HCT116 (cell line): ENCODE data around the gene ABCA1.

Source experiments
- ATF3 ChIP-seq: IDR thresholded peaks from 2 replicates; pipeline ENCODE4 v1.6.1; 2012
- EZH2 ChIP-seq: fragments of 200-600 bp; sonication (generic); IDR thresholded peaks from 2 replicates; pipeline ENCODE4 v1.6.1; 2017; ENCODE audit warnings: antibody characterized with exemption, mixed run types
- MAX ChIP-seq: IDR thresholded peaks from 2 replicates; pipeline ENCODE4 v1.6.1; 2012
- POLR2A ChIP-seq: IDR thresholded peaks from 2 replicates; pipeline ENCODE4 v1.7.0; 2011; ENCODE audit warnings: borderline replicate concordance; ENCODE audit not compliant: insufficient read depth, insufficient read length; ENCODE audit errors: extremely low read depth
- POLR2AphosphoS5 ChIP-seq: IDR thresholded peaks from 2 replicates; pipeline ENCODE4 v1.6.1; 2011; ENCODE audit warnings: mild to moderate bottlenecking, low read depth, low read length, moderate library complexity
- RAD21 ChIP-seq: IDR thresholded peaks from 2 replicates; pipeline ENCODE4 v1.6.1; 2012; ENCODE audit warnings: low read depth, mild to moderate bottlenecking
- SP1 ChIP-seq: IDR thresholded peaks from 2 replicates; pipeline ENCODE4 v1.6.1; 2012; ENCODE audit warnings: low read depth
- TCF7L2 ChIP-seq: IDR thresholded peaks from 2 replicates; pipeline ENCODE4 v1.7.0; 2011; ENCODE audit warnings: borderline replicate concordance, inconsistent platforms; ENCODE audit not compliant: insufficient read depth, insufficient read length; ENCODE audit errors: extremely low read depth
- YY1 ChIP-seq: IDR thresholded peaks from 2 replicates; pipeline ENCODE4 v1.6.1; 2011; ENCODE audit warnings: low read length, low read depth, moderate library complexity, mild to moderate bottlenecking; ENCODE audit not compliant: insufficient replicate concordance; ENCODE audit errors: extremely low read depth
- TF ChIP-seq, protein P1 (sequence below), 3 experiments: fragments of 200-600 bp in 1 of 3; sonication (generic) in 1 of 3; IDR thresholded peaks in 2 of 3; conservative IDR thresholded peaks in 1 of 3; 2 replicates each; pipeline ENCODE4 v1.5.1; 2012 to 2017; ENCODE audit warnings: low read depth in 2 of 3, low read length in 2 of 3, antibody characterized with exemption in 1 of 3, borderline replicate concordance in 1 of 3, control low read depth in 1 of 3, mild to moderate bottlenecking in 1 of 3, mixed read lengths in 1 of 3, mixed run types in 1 of 3, moderate library complexity in 1 of 3; ENCODE audit not compliant: insufficient read depth in 1 of 3
- TF ChIP-seq, protein P2 (sequence below): IDR thresholded peaks from 2 replicates; pipeline ENCODE4 v1.6.1; 2012; ENCODE audit warnings: low read depth

DNA sequence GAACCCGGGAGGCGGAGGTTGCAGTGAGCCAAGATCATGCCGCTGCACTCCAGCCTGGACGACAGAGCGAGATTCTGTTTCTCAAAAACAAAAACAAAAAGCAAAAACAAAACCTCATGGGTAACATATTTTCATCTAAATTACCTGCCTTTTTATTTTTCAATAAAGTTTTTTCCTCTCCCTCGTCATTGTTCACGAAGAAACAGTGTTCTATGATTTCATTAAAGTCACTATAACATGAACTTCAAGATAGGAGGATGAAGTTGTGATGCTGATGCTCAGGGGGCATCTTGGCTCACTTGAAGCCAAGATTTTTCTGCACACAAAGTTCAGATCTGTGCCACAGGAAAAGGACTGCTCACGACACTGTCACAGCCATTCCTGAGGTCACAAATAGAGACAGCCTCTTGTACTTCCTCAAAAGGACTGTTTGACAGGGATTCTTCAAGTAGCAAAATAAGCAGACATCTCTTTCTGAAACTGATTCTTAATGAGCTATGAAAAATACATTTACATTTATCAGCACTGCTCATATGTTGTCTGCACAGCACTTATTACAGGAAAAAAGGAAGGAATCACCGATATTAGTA, 147.9 kb downstream of the ABCA1 start:
- TF ChIP-seq POLR2A (no peak), TCF7L2 (no peak), POLR2AphosphoS5 (no peak), ATF3 (no peak), RAD21 (no peak), YY1 (no peak), MAX (no peak), SP1 (no peak), EZH2 (no peak)
- TF ChIP-seq, protein P1, sequence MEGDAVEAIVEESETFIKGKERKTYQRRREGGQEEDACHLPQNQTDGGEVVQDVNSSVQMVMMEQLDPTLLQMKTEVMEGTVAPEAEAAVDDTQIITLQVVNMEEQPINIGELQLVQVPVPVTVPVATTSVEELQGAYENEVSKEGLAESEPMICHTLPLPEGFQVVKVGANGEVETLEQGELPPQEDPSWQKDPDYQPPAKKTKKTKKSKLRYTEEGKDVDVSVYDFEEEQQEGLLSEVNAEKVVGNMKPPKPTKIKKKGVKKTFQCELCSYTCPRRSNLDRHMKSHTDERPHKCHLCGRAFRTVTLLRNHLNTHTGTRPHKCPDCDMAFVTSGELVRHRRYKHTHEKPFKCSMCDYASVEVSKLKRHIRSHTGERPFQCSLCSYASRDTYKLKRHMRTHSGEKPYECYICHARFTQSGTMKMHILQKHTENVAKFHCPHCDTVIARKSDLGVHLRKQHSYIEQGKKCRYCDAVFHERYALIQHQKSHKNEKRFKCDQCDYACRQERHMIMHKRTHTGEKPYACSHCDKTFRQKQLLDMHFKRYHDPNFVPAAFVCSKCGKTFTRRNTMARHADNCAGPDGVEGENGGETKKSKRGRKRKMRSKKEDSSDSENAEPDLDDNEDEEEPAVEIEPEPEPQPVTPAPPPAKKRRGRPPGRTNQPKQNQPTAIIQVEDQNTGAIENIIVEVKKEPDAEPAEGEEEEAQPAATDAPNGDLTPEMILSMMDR (IDR thresholded peaks at IDR 0.05 in 2 of 3, conservative IDR thresholded peaks at IDR 0.05 in 1 of 3; ENCODE audit: borderline replicate concordance in 1 of 3, insufficient read depth in 1 of 3, low read depth in 2 of 3, low read length in 2 of 3) = no peak
- TF ChIP-seq, protein P2, sequence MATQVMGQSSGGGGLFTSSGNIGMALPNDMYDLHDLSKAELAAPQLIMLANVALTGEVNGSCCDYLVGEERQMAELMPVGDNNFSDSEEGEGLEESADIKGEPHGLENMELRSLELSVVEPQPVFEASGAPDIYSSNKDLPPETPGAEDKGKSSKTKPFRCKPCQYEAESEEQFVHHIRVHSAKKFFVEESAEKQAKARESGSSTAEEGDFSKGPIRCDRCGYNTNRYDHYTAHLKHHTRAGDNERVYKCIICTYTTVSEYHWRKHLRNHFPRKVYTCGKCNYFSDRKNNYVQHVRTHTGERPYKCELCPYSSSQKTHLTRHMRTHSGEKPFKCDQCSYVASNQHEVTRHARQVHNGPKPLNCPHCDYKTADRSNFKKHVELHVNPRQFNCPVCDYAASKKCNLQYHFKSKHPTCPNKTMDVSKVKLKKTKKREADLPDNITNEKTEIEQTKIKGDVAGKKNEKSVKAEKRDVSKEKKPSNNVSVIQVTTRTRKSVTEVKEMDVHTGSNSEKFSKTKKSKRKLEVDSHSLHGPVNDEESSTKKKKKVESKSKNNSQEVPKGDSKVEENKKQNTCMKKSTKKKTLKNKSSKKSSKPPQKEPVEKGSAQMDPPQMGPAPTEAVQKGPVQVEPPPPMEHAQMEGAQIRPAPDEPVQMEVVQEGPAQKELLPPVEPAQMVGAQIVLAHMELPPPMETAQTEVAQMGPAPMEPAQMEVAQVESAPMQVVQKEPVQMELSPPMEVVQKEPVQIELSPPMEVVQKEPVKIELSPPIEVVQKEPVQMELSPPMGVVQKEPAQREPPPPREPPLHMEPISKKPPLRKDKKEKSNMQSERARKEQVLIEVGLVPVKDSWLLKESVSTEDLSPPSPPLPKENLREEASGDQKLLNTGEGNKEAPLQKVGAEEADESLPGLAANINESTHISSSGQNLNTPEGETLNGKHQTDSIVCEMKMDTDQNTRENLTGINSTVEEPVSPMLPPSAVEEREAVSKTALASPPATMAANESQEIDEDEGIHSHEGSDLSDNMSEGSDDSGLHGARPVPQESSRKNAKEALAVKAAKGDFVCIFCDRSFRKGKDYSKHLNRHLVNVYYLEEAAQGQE = no peak
